Liver (tissue), 9 donors: ENCODE results near the gene CD160. TPM values are rescaled to one million over a fixed set of nuclear protein-coding genes. Genes with fewer than 3 reads are reported as not detected.

Experiments used
- DNase-seq: peaks from one replicate; pipeline ENCODE4 v3.0.0-alpha.2; 2017; ENCODE audit warnings: low spot score
- H3K27ac ChIP-seq, 2 donors: one replicate each; pipeline ENCODE4 v1.7.0; 2013; ENCODE audit warnings: inconsistent platforms in 2 of 2, low read length in 2 of 2, control low read depth in 1 of 2, low read depth in 1 of 2, mild to moderate bottlenecking in 1 of 2
- H3K27me3 ChIP-seq, 4 donors: one replicate each; pipeline versions ENCODE4 v1.6.1 to v1.7.0; 2013; ENCODE audit warnings: low read length in 3 of 4, inconsistent platforms in 1 of 4, mild to moderate bottlenecking in 1 of 4, moderate library complexity in 1 of 4; ENCODE audit not compliant: control insufficient read depth in 4 of 4, insufficient read depth in 4 of 4
- H3K36me3 ChIP-seq, 4 donors: one replicate each; pipeline versions ENCODE4 v1.6.1 to v1.7.0; 2013; ENCODE audit warnings: low read length in 3 of 4, mild to moderate bottlenecking in 3 of 4, low read depth in 1 of 4, moderate library complexity in 1 of 4; ENCODE audit not compliant: control insufficient read depth in 4 of 4, insufficient read depth in 3 of 4
- H3K4me1 ChIP-seq, 4 donors: one replicate each; pipeline versions ENCODE4 v1.6.1 to v1.7.0; 2013; ENCODE audit warnings: low read length in 3 of 4, mild to moderate bottlenecking in 3 of 4, moderate library complexity in 1 of 4; ENCODE audit not compliant: control insufficient read depth in 4 of 4, insufficient read depth in 4 of 4
- H3K4me3 ChIP-seq, 3 donors: one replicate each; pipeline versions ENCODE4 v1.6.1 to v1.7.0; 2013; ENCODE audit warnings: low read length in 3 of 3, control low read depth in 1 of 3, low read depth in 1 of 3, mild to moderate bottlenecking in 1 of 3
- H3K9ac ChIP-seq, 2 donors: one replicate each; pipeline ENCODE4 v1.7.0; 2013; ENCODE audit warnings: low read length in 2 of 2, mild to moderate bottlenecking in 2 of 2, moderate library complexity in 2 of 2, control low read depth in 1 of 2, low read depth in 1 of 2
- H3K9me3 ChIP-seq, 4 donors: one replicate each; pipeline versions ENCODE4 v1.6.1 to v1.7.0; 2013; ENCODE audit warnings: low read length in 3 of 4; ENCODE audit not compliant: control insufficient read depth in 4 of 4
- ATF3 ChIP-seq: IDR thresholded peaks from 2 replicates; pipeline ENCODE4 v1.6.1; 2016; ENCODE audit warnings: antibody characterized with exemption
- CTCF ChIP-seq: fragments of 150-350 bp; IDR thresholded peaks from 2 replicates; pipeline ENCODE4 v1.5.1; 2017; ENCODE audit warnings: improper control_type of control experiment, low read depth, low read length; ENCODE audit not compliant: missing input control
- FOXA1 ChIP-seq: IDR thresholded peaks from 2 replicates; pipeline ENCODE4 v1.6.1; 2016; ENCODE audit warnings: antibody characterized with exemption
- FOXA2 ChIP-seq: IDR thresholded peaks from 2 replicates; pipeline ENCODE4 v1.6.1; 2016; ENCODE audit warnings: antibody characterized with exemption
- GABPA ChIP-seq, 2 donors: IDR thresholded peaks in 1 of 2; conservative IDR thresholded peaks in 1 of 2; 2 replicates each; pipeline ENCODE4 v1.6.1; 2016; ENCODE audit warnings: antibody characterized with exemption in 2 of 2, mild to moderate bottlenecking in 1 of 2, moderate library complexity in 1 of 2
- HNF4A ChIP-seq, 2 donors: conservative IDR thresholded peaks; 2 replicates each; pipeline ENCODE4 v1.6.1; 2016; ENCODE audit warnings: antibody characterized with exemption in 2 of 2, mild to moderate bottlenecking in 2 of 2
- HNF4G ChIP-seq: IDR thresholded peaks from 2 replicates; pipeline ENCODE4 v1.6.1; 2016; ENCODE audit warnings: antibody characterized with exemption
- JUND ChIP-seq, 2 donors: IDR thresholded peaks; 2 replicates each; pipeline ENCODE4 v1.6.1; 2016; ENCODE audit warnings: antibody characterized with exemption in 2 of 2
- MAX ChIP-seq: IDR thresholded peaks from 2 replicates; pipeline ENCODE4 v1.6.1; 2016; ENCODE audit warnings: antibody characterized with exemption
- NR2F2 ChIP-seq: IDR thresholded peaks from 2 replicates; pipeline ENCODE4 v1.6.1; 2016; ENCODE audit warnings: antibody characterized with exemption
- RAD21 ChIP-seq, 2 donors: IDR thresholded peaks; 2 replicates each; pipeline ENCODE4 v1.6.1; 2016; ENCODE audit warnings: antibody characterized with exemption in 2 of 2, mild to moderate bottlenecking in 2 of 2
- RXRA ChIP-seq, 2 donors: IDR thresholded peaks; 2 replicates each; pipeline ENCODE4 v1.6.1; 2017 to 2018; ENCODE audit warnings: antibody characterized with exemption in 2 of 2, mild to moderate bottlenecking in 1 of 2
- SP1 ChIP-seq: IDR thresholded peaks from 2 replicates; pipeline ENCODE4 v1.6.1; 2018; ENCODE audit warnings: antibody characterized with exemption, mild to moderate bottlenecking
- TAF1 ChIP-seq: conservative IDR thresholded peaks from 2 replicates; pipeline ENCODE4 v1.6.1; 2016; ENCODE audit warnings: antibody characterized with exemption, mild to moderate bottlenecking
- YY1 ChIP-seq: IDR thresholded peaks from 2 replicates; pipeline ENCODE4 v1.6.1; 2016; ENCODE audit warnings: antibody characterized with exemption, mild to moderate bottlenecking
- WGBS: extraction: QIAGEN DNeasy Blood & Tissue Kit; methylation state at CpG from one replicate; pipeline ENCODE4 v1.1.7; 2013; 5-methylcytosine and 5-hydroxymethylcytosine counted together
- polyA plus RNA-seq, 2 donors: library from polyadenylated mRNA; stranded (reverse) in 1 of 2; unstranded in 1 of 2; fragments of 200-250 nt in 1 of 2; fragments of >200 nt in 1 of 2; fragmentation: Nextera tagmentation in 1 of 2; extraction: Ambion mirVana in 1 of 2; gene quantifications; one replicate each; pipeline versions ENCODE4 v1.2.1 to v1.2.3, GENCODE V29; 2013 to 2015
- total RNA-seq, 2 donors: library from RNA; depleted of rRNA; stranded (reverse); fragments of >200 nt; gene quantifications; one replicate each; pipeline ENCODE4 v1.2.3, GENCODE V29; 2014
- TF ChIP-seq, protein P1 (sequence below): IDR thresholded peaks from 2 replicates; pipeline ENCODE4 v1.6.1; 2016; ENCODE audit warnings: antibody characterized with exemption
- TF ChIP-seq, protein P2 (sequence below): IDR thresholded peaks from 2 replicates; pipeline ENCODE4 v1.6.1; 2016; ENCODE audit warnings: antibody characterized with exemption, mild to moderate bottlenecking
- donor health status: healthy.
- donor health status: healthy.
- donor health status: healthy.
- donor health status: healthy.
- donor health status: healthy.

The CD160 gene
- total and polyA plus RNA-seq, 4 donors, result 0.54 to 1.4 (median 1.1) TPM

DNA sequence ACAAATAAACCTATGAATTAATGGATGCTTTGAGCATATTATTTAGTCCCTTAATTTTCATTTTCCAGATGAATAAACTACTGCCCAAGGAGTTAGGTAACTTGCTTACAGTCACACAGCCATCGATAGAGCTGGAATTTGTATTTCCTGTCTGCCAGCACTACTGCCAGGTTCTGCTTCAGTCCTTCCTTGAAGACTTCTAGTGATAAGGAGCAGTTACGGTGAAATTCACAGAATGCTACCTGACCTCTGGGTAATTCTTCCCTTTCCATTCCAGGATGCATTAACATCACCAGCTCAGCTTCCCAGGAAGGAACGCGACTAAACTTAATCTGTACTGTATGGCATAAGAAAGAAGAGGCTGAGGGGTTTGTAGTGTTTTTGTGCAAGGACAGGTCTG is 11.2 kb downstream of the CD160 start (continued):
- TF ChIP-seq ATF3, result no peak
- TF ChIP-seq SP1, result no peak
- no peak for TF ChIP-seq HNF4A (conservative IDR thresholded peaks at IDR 0.05)
- TF ChIP-seq NR2F2, result no peak
- TF ChIP-seq, protein P1, sequence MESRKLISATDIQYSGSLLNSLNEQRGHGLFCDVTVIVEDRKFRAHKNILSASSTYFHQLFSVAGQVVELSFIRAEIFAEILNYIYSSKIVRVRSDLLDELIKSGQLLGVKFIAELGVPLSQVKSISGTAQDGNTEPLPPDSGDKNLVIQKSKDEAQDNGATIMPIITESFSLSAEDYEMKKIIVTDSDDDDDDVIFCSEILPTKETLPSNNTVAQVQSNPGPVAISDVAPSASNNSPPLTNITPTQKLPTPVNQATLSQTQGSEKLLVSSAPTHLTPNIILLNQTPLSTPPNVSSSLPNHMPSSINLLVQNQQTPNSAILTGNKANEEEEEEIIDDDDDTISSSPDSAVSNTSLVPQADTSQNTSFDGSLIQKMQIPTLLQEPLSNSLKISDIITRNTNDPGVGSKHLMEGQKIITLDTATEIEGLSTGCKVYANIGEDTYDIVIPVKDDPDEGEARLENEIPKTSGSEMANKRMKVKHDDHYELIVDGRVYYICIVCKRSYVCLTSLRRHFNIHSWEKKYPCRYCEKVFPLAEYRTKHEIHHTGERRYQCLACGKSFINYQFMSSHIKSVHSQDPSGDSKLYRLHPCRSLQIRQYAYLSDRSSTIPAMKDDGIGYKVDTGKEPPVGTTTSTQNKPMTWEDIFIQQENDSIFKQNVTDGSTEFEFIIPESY, result no peak
- TF ChIP-seq FOXA2, result no peak

DNA sequence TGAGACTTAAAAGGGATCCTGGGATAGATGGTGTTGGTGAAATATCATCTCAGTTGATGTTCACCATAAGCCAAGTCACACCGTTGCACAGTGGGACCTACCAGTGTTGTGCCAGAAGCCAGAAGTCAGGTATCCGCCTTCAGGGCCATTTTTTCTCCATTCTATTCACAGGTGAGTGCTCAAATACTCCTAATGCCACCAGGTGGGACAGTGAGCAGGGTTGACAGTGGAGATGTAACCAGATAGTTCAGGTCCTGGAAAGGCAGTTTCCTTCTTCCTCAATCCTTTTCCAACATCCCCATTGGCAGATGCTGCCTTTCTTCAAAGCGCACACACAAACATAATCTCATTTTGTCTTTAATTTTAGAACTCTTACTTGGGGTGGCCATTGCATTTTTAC is 11.6 kb downstream of the CD160 start:
- Histone ChIP-seq H3K27ac (no peak overlapping the region), H3K9me3 (no peaks in the 10 kb centered on the region), H3K27me3 (no peaks in the 10 kb centered on the region), H3K4me1 (peaks cover 0 to 8% (median 3%) of the 10 kb centered on the region in 4 donors), H3K4me3 (no peak overlapping the region), H3K36me3 (no peaks in the 10 kb centered on the region), H3K9ac (no peak overlapping the region)
- 96% methylated on average over 3 of the region's 3 CpGs for WGBS
- DNase-seq, result no peak
- no peak for TF ChIP-seq JUND (IDR thresholded peaks at IDR 0.05)
- TF ChIP-seq HNF4G, result no peak
- no peak for TF ChIP-seq ATF3
- no peak for TF ChIP-seq TAF1
- no peak for TF ChIP-seq SP1
- TF ChIP-seq, protein P2, sequence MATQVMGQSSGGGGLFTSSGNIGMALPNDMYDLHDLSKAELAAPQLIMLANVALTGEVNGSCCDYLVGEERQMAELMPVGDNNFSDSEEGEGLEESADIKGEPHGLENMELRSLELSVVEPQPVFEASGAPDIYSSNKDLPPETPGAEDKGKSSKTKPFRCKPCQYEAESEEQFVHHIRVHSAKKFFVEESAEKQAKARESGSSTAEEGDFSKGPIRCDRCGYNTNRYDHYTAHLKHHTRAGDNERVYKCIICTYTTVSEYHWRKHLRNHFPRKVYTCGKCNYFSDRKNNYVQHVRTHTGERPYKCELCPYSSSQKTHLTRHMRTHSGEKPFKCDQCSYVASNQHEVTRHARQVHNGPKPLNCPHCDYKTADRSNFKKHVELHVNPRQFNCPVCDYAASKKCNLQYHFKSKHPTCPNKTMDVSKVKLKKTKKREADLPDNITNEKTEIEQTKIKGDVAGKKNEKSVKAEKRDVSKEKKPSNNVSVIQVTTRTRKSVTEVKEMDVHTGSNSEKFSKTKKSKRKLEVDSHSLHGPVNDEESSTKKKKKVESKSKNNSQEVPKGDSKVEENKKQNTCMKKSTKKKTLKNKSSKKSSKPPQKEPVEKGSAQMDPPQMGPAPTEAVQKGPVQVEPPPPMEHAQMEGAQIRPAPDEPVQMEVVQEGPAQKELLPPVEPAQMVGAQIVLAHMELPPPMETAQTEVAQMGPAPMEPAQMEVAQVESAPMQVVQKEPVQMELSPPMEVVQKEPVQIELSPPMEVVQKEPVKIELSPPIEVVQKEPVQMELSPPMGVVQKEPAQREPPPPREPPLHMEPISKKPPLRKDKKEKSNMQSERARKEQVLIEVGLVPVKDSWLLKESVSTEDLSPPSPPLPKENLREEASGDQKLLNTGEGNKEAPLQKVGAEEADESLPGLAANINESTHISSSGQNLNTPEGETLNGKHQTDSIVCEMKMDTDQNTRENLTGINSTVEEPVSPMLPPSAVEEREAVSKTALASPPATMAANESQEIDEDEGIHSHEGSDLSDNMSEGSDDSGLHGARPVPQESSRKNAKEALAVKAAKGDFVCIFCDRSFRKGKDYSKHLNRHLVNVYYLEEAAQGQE, result no peak
- no peak for TF ChIP-seq GABPA (IDR thresholded peaks at IDR 0.05 in 1 of 2, conservative IDR thresholded peaks at IDR 0.05 in 1 of 2)
- TF ChIP-seq NR2F2, result no peak
- TF ChIP-seq MAX, result no peak
- no peak for TF ChIP-seq YY1
- TF ChIP-seq FOXA1, result no peak
- TF ChIP-seq RXRA (IDR thresholded peaks at IDR 0.05), result no peak

GRCh38 chr1:145736191-145736590 is 16.9 kb downstream of the CD160 start:
- H3K4me1 ChIP-seq, result no peaks in the 10 kb centered on the region
- H3K9me3 ChIP-seq, result no peaks in the 10 kb centered on the region
- H3K4me3 ChIP-seq, result no peak overlapping the region
- no peak overlapping the region for H3K27ac ChIP-seq
- no peaks in the 10 kb centered on the region for H3K27me3 ChIP-seq
- H3K9ac ChIP-seq, result no peak overlapping the region
- 96% methylated on average over 1 of the region's 1 CpG for WGBS
- H3K36me3 ChIP-seq, result peaks cover 0 to 3% (median 0%) of the 10 kb centered on the region in 4 donors
- no peak for DNase-seq
- TF ChIP-seq ATF3 (no peak), YY1 (no peak), JUND (IDR thresholded peaks at IDR 0.05) (no peak), RAD21 (IDR thresholded peaks at IDR 0.05) (no peak), SP1 (no peak), CTCF (no peak), TAF1 (no peak), FOXA2 (no peak), GABPA (IDR thresholded peaks at IDR 0.05 in 1 of 2, conservative IDR thresholded peaks at IDR 0.05 in 1 of 2) (no peak), MAX (no peak), HNF4A (conservative IDR thresholded peaks at IDR 0.05) (no peak)
- TF ChIP-seq, protein P2, result no peak
